IMR-90 (cell line): ENCODE data around the gene ZBTB47. TPM values are rescaled to one million over a fixed set of nuclear protein-coding genes. Genes with fewer than 3 reads are reported as not detected.

Source experiments
- ATAC-seq: fragments of 200-7000 bp; cut with Tn5 transposase; 2 replicates; pipeline ENCODE4 v1.9.1; 2020; ENCODE audit warnings: low read depth, mild to moderate bottlenecking, moderate library complexity
- BruUV-seq: library from RNA; stranded (reverse); fragments of 400-500 nt; replicated peaks from 2 replicates; lab custom pipeline; 2021; lab: Mats Ljungman, UMichigan
- CTCF ChIA-PET: fragments of 300-600 bp; formaldehyde crosslinking; extraction: SDS; loops from one replicate; lab custom pipeline; 2021; ENCODE audit warnings: antibody characterized with exemption; lab: Yijun Ruan, JAX
- POLR2A ChIA-PET: fragments of 300-600 bp; sonication (Branson Sonifier 250); formaldehyde crosslinking; loops from one replicate; lab custom pipeline; 2022; ENCODE audit warnings: antibody characterized with exemption; ENCODE audit not compliant: unreplicated experiment; lab: Charles Lee
- DNase-seq: peaks from one replicate; pipeline ENCODE4 v3.0.0; 2013
- H2AFZ ChIP-seq: replicated peaks from 2 replicates; pipeline ENCODE3; 2013; ENCODE audit warnings: low read length, mild to moderate bottlenecking; ENCODE audit not compliant: poor library complexity
- H2AK5ac ChIP-seq: 2 replicates; pipeline ENCODE4 v1.6.1; 2013; ENCODE audit warnings: low read depth, low read length, inconsistent platforms
- H2AK9ac ChIP-seq: replicated peaks from 2 replicates; pipeline ENCODE3; 2013; ENCODE audit warnings: mild to moderate bottlenecking, low read depth, low read length, moderate library complexity; ENCODE audit not compliant: poor library complexity
- H2BK120ac ChIP-seq: 2 replicates; pipeline ENCODE4 v1.6.1; 2013; ENCODE audit warnings: low read depth, low read length, inconsistent platforms
- H2BK15ac ChIP-seq: 3 replicates; pipeline ENCODE4 v1.6.1; 2013; ENCODE audit warnings: low read depth, low read length, inconsistent platforms
- H2BK20ac ChIP-seq: 2 replicates; pipeline ENCODE4 v1.6.1; 2013; ENCODE audit warnings: low read depth, mild to moderate bottlenecking, inconsistent platforms, low read length, moderate library complexity
- H2BK5ac ChIP-seq: 2 replicates; pipeline ENCODE4 v1.6.1; 2013; ENCODE audit warnings: mild to moderate bottlenecking, low read depth, low read length, inconsistent platforms; ENCODE audit not compliant: poor library complexity, severe bottlenecking
- H3K14ac ChIP-seq: replicated peaks from 2 replicates; pipeline ENCODE4 v1.6.1; 2013; ENCODE audit warnings: low read depth, low read length, inconsistent platforms
- H3K18ac ChIP-seq: 2 replicates; pipeline ENCODE4 v1.6.1; 2013; ENCODE audit warnings: low read depth, low read length, control low read depth
- H3K23ac ChIP-seq: 2 replicates; pipeline ENCODE4 v1.6.1; 2013; ENCODE audit warnings: low read depth, low read length, inconsistent platforms
- H3K27ac ChIP-seq: 2 replicates; pipeline ENCODE4 v1.5.1; 2013; ENCODE audit warnings: mild to moderate bottlenecking, control low read depth, low read length; ENCODE audit not compliant: insufficient read depth
- H3K27me3 ChIP-seq: 2 replicates; pipeline ENCODE4 v1.6.1; 2013; ENCODE audit warnings: low read length; ENCODE audit not compliant: control insufficient read depth, insufficient read depth
- H3K36me3 ChIP-seq: 2 replicates; pipeline ENCODE4 v1.6.1; 2013; ENCODE audit warnings: low read length, mixed read lengths; ENCODE audit not compliant: control insufficient read depth, insufficient read depth
- H3K4ac ChIP-seq: 2 replicates; pipeline ENCODE4 v1.6.1; 2013; ENCODE audit warnings: low read depth, low read length, inconsistent platforms
- H3K4me1 ChIP-seq: 2 replicates; pipeline ENCODE4 v1.6.1; 2013; ENCODE audit warnings: low read length, mixed read lengths; ENCODE audit not compliant: control insufficient read depth, insufficient read depth
- H3K4me2 ChIP-seq: 2 replicates; pipeline ENCODE4 v1.6.1; 2013; ENCODE audit warnings: low read depth, mild to moderate bottlenecking, control low read depth, low read length, moderate library complexity
- H3K4me3 ChIP-seq: 2 replicates; pipeline ENCODE4 v1.5.1; 2013; ENCODE audit warnings: low read depth, mild to moderate bottlenecking, control low read depth, low read length, moderate library complexity; ENCODE audit not compliant: insufficient read depth
- H3K56ac ChIP-seq: 2 replicates; pipeline ENCODE4 v1.6.1; 2013; ENCODE audit warnings: low read length, inconsistent platforms; ENCODE audit not compliant: insufficient read depth; ENCODE audit errors: extremely low read depth
- H3K79me1 ChIP-seq, 2 experiments: 2 replicates each; pipeline ENCODE4 v1.6.1; 2013; ENCODE audit warnings: low read length in 2 of 2, inconsistent platforms in 1 of 2, low read depth in 1 of 2
- H3K9ac ChIP-seq: 2 replicates; pipeline ENCODE4 v1.6.1; 2013; ENCODE audit warnings: low read depth, low read length, control low read depth
- H3K9me1 ChIP-seq: 2 replicates; pipeline ENCODE4 v1.6.1; 2013; ENCODE audit warnings: low read length, inconsistent platforms; ENCODE audit not compliant: insufficient read depth
- H3K9me3 ChIP-seq: 2 replicates; pipeline ENCODE4 v1.6.1; 2013; ENCODE audit warnings: low read length; ENCODE audit not compliant: control insufficient read depth, insufficient read depth
- H4K20me1 ChIP-seq: 2 replicates; pipeline ENCODE4 v1.6.1; 2013; ENCODE audit warnings: low read length, inconsistent platforms; ENCODE audit not compliant: insufficient read depth
- H4K5ac ChIP-seq: 2 replicates; pipeline ENCODE4 v1.6.1; 2013; ENCODE audit warnings: mild to moderate bottlenecking, low read depth, low read length, control low read depth
- H4K8ac ChIP-seq, 2 experiments: 2 replicates each; pipeline ENCODE4 v1.6.1; 2013; ENCODE audit warnings: low read depth in 2 of 2, low read length in 2 of 2, control low read depth in 1 of 2, inconsistent platforms in 1 of 2
- H4K91ac ChIP-seq: 2 replicates; pipeline ENCODE4 v1.6.1; 2013; ENCODE audit warnings: low read depth, low read length, inconsistent platforms; ENCODE audit not compliant: insufficient read depth
- CEBPB ChIP-seq: IDR thresholded peaks from 2 replicates; pipeline ENCODE4 v1.6.1; 2012; ENCODE audit warnings: low read depth, low read length, improper control_type of control experiment
- FOS ChIP-seq: fragments of 150-350 bp; IDR thresholded peaks from 2 replicates; pipeline ENCODE4 v1.6.1; 2016; ENCODE audit warnings: low read depth, low read length
- MAFK ChIP-seq: IDR thresholded peaks from 2 replicates; pipeline ENCODE4 v1.6.1; 2012; ENCODE audit warnings: low read depth, low read length, improper control_type of control experiment
- MAZ ChIP-seq: IDR thresholded peaks from 2 replicates; pipeline ENCODE4 v1.6.1; 2012; ENCODE audit warnings: low read depth, mild to moderate bottlenecking, low read length, improper control_type of control experiment, moderate library complexity, borderline replicate concordance
- MXI1 ChIP-seq: IDR thresholded peaks from 2 replicates; pipeline ENCODE4 v1.6.1; 2012; ENCODE audit warnings: low read depth, mild to moderate bottlenecking, low read length, moderate library complexity, borderline replicate concordance
- NFE2L2 ChIP-seq: fragments of 150-350 bp; IDR thresholded peaks from 2 replicates; pipeline ENCODE4 v1.6.1; 2016; ENCODE audit warnings: low read depth, mild to moderate bottlenecking, low read length
- POLR2A ChIP-seq: IDR thresholded peaks from 2 replicates; pipeline ENCODE4 v1.6.1; 2012; ENCODE audit warnings: mild to moderate bottlenecking, low read depth, low read length
- RAD21 ChIP-seq: IDR thresholded peaks from 2 replicates; pipeline ENCODE4 v1.6.1; 2012; ENCODE audit warnings: low read length, improper control_type of control experiment
- RCOR1 ChIP-seq: IDR thresholded peaks from 2 replicates; pipeline ENCODE4 v1.6.1; 2012; ENCODE audit warnings: mild to moderate bottlenecking, low read length, improper control_type of control experiment; ENCODE audit not compliant: insufficient replicate concordance
- SMC3 ChIP-seq: fragments of 150-350 bp; IDR thresholded peaks from 2 replicates; pipeline ENCODE4 v1.6.1; 2016; ENCODE audit warnings: low read depth, mild to moderate bottlenecking, antibody characterized with exemption, low read length, moderate library complexity
- WGBS, 2 experiments: methylation state at CpG; one replicate each; pipeline versions ENCODE4 v1.1.5 to v1.1.7; 2013; ENCODE audit warnings: missing lambda C conversion rate in 2 of 2; ENCODE audit not compliant: insufficient read length in 1 of 2; ENCODE audit errors: extremely low coverage in 2 of 2; 5-methylcytosine and 5-hydroxymethylcytosine counted together
- dilution Hi-C: fragments of 300-500 bp; cut with HindIII; formaldehyde crosslinking; loops from one replicate; pipeline ENCODE4 v1.14.3; 2018; ENCODE audit warnings: low sequenced_read_pairs; ENCODE audit not compliant: unreplicated experiment
- in situ Hi-C: fragments of 300-500 bp; cut with MboI; formaldehyde crosslinking; loops from 3 replicates; pipeline ENCODE4 v1.14.3; 2019; ENCODE audit warnings: low sequenced_read_pairs, inconsistent platforms, mixed read lengths
- intact Hi-C: fragments of 100-400 bp; cut with micrococcal nuclease; formaldehyde crosslinking; loops from 2 replicates; pipeline ENCODE4 v1.10.0; 2022
- polyA plus RNA-seq, 3 experiments: library from polyadenylated mRNA; depleted of rRNA; stranded (reverse); fragments of >200 nt; gene quantifications; 2 replicates each; pipeline ENCODE4 v1.2.3, GENCODE V29; 2012; ENCODE audit warnings: low replicate concordance in 1 of 3
- total RNA-seq: library from RNA; depleted of rRNA; stranded (reverse); fragments of >200 nt; gene quantifications from 2 replicates; pipeline ENCODE4 v1.2.3, GENCODE V29; 2012
- TF ChIP-seq, protein P1 (sequence below): fragments of 150-350 bp; IDR thresholded peaks from 2 replicates; pipeline ENCODE4 v1.6.1; 2017; ENCODE audit warnings: mild to moderate bottlenecking, antibody characterized with exemption, low read length, low read depth
- TF ChIP-seq, protein P2 (sequence below): fragments of 150-350 bp; IDR thresholded peaks from 2 replicates; pipeline ENCODE4 v1.6.1; 2016; ENCODE audit warnings: low read depth, mild to moderate bottlenecking, low read length, moderate library complexity, borderline replicate concordance
- TF ChIP-seq, protein P3 (sequence below): conservative IDR thresholded peaks from 2 replicates; pipeline ENCODE4 v1.5.1; 2012; ENCODE audit warnings: mild to moderate bottlenecking, low read depth, low read length, improper control_type of control experiment

ZBTB47 gene
- total and polyA plus RNA-seq, 2 of the 4 experiments (the other 2 are of a cell fraction), result 10.9 to 16.8 TPM

DNA sequence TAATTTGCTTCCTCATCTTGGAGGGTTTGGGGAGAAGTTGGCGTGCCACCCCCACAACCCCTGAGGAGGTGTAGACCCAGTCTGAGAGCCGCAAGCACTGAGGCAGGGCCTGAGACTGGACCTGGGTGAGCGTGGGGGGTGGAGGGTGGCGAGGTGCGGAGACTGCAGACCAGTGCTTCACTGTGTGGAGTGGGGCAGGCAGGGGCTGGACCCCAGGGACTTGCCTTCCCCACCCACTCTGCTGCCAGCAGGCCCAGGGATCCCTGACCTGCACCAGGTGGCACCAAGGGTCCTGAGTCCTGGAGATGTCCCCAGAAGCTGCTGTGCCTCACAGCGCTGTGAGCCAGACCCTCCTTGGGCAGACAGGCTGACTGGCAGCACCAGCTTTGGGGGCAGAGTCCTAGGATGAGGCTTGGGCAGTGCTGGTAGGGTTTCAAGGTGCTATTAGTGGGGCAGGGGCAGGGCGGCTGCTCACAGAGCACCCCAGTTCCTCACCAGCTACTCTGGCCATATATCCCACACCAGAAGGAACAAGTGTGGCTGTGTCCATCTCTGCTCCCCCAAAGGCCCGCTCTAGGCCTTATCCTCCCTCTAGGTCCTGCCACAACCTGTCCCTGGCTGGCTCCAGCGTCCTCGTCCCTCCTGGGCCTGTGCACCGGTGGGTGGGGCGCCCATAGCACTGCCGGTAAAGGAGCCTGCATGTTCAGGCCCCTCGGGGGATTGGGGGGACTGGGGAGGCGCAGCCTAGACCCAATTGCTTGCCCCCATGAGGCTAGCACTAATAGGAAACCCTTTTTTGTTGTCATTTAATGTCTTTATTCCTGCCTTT is 11.8 kb downstream of the ZBTB47 start (continued):
- TF ChIP-seq, protein P1, sequence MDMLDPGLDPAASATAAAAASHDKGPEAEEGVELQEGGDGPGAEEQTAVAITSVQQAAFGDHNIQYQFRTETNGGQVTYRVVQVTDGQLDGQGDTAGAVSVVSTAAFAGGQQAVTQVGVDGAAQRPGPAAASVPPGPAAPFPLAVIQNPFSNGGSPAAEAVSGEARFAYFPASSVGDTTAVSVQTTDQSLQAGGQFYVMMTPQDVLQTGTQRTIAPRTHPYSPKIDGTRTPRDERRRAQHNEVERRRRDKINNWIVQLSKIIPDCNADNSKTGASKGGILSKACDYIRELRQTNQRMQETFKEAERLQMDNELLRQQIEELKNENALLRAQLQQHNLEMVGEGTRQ, result no peak

DNA sequence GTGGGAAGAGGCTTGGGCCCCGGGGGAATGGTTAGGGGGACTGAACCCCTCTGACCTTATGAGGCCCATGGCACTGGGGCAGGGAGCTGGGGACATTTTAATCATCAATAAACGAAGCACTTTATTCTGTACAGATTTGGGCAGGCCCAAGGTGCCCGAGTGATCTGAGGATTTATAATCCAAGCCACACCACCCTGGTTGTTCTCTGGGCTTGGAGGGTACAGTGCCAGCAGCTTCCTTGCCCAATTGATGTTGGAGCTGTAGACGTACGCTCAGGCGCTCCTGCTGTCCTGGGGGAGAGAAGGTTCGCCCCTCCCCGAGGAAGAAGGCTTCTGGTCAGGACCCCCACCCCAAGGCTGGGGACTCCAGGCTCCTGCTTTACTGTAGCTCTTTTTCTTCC is 12.5 kb downstream of the ZBTB47 start:
- no TSS peak for BruUV-seq
- H3K4ac ChIP-seq, result no peak overlapping the region
- H4K91ac ChIP-seq, result no peak overlapping the region
- ChIA-PET CTCF (no interaction called here), POLR2A (no interaction called here)
- no peak overlapping the region for H3K18ac ChIP-seq
- no peak overlapping the region for H3K9ac ChIP-seq
- peaks cover 2% of the 10 kb centered on the region for H4K20me1 ChIP-seq
- H2BK120ac ChIP-seq, result no peak overlapping the region
- no peak overlapping the region for H2BK15ac ChIP-seq
- peaks cover 6% of the 10 kb centered on the region; the same call in 1 of the 2 replicates for H3K9me1 ChIP-seq
- 0 out of 4 replicates have a peak, but pooled peaks cover 0 to 4% of the 10 kb centered on the region in 2 experiments for H3K79me1 ChIP-seq
- H4K8ac ChIP-seq, result no peak overlapping the region
- ATAC-seq (no peak), DNase-seq (no peak)
- H2AK5ac ChIP-seq, result no peak overlapping the region
- dilution Hi-C loops, result no loop called here
- H3K4me1 ChIP-seq, result no peaks in the 10 kb centered on the region; the same call in 1 of the 2 replicates
- no CpG with 5 or more reads among the region's 8 CpGs for WGBS, 2 experiments
- no peak overlapping the region for H3K23ac ChIP-seq
- H2AK9ac ChIP-seq, result no peak overlapping the region
- no peak overlapping the region for H4K5ac ChIP-seq
- intact Hi-C loops, result no loop called here
- H2BK5ac ChIP-seq, result no peak overlapping the region
- no peak overlapping the region for H2AFZ ChIP-seq
- no peak overlapping the region for H3K4me2 ChIP-seq
- in situ Hi-C loops, result no loop called here
- peaks cover 3% of the 10 kb centered on the region for H3K9me3 ChIP-seq
- no peak overlapping the region for H3K27ac ChIP-seq
- no peak overlapping the region for H3K4me3 ChIP-seq
- peaks cover 6% of the 10 kb centered on the region; the same call in 1 of the 2 replicates for H3K36me3 ChIP-seq
- peaks cover 5% of the 10 kb centered on the region; the same call in 1 of the 2 replicates for H3K27me3 ChIP-seq
- no peak overlapping the region for H3K56ac ChIP-seq
- H3K14ac ChIP-seq, result no peak overlapping the region
- no peak overlapping the region for H2BK20ac ChIP-seq
- TF ChIP-seq RCOR1, result no peak
- no peak for TF ChIP-seq NFE2L2
- no peak for TF ChIP-seq POLR2A
- no peak for TF ChIP-seq FOS
- TF ChIP-seq, protein P2, sequence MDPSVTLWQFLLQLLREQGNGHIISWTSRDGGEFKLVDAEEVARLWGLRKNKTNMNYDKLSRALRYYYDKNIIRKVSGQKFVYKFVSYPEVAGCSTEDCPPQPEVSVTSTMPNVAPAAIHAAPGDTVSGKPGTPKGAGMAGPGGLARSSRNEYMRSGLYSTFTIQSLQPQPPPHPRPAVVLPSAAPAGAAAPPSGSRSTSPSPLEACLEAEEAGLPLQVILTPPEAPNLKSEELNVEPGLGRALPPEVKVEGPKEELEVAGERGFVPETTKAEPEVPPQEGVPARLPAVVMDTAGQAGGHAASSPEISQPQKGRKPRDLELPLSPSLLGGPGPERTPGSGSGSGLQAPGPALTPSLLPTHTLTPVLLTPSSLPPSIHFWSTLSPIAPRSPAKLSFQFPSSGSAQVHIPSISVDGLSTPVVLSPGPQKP, result no peak
- no peak for TF ChIP-seq CEBPB
- TF ChIP-seq RAD21, result no peak
- TF ChIP-seq MXI1, result no peak
- TF ChIP-seq, protein P3, sequence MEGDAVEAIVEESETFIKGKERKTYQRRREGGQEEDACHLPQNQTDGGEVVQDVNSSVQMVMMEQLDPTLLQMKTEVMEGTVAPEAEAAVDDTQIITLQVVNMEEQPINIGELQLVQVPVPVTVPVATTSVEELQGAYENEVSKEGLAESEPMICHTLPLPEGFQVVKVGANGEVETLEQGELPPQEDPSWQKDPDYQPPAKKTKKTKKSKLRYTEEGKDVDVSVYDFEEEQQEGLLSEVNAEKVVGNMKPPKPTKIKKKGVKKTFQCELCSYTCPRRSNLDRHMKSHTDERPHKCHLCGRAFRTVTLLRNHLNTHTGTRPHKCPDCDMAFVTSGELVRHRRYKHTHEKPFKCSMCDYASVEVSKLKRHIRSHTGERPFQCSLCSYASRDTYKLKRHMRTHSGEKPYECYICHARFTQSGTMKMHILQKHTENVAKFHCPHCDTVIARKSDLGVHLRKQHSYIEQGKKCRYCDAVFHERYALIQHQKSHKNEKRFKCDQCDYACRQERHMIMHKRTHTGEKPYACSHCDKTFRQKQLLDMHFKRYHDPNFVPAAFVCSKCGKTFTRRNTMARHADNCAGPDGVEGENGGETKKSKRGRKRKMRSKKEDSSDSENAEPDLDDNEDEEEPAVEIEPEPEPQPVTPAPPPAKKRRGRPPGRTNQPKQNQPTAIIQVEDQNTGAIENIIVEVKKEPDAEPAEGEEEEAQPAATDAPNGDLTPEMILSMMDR, result no peak
- TF ChIP-seq SMC3, result no peak
- no peak for TF ChIP-seq MAZ
- no peak for TF ChIP-seq MAFK
